HT1080 (cell line): ENCODE data around the gene OR56A5. TPM values are rescaled to one million over a fixed set of nuclear protein-coding genes. Genes with fewer than 3 reads are reported as not detected.

ENCODE experiments used
- DNase-seq: peaks from one replicate; pipeline ENCODE4 v3.0.0-alpha.2; 2015; ENCODE audit warnings: low read depth
- small RNA-seq: library from RNA; depleted of rRNA; stranded (forward); fragments of <200 nt; gene quantifications from one replicate; pipeline ENCODE3, GENCODE V24; 2014
- total RNA-seq: library from RNA; depleted of rRNA; stranded (reverse); fragments of >200 nt; shearing (Covaris generic); gene quantifications from 2 replicates; pipeline ENCODE4 v1.2.3, GENCODE V29; 2014; rRNA removed

The OR56A5 gene
- total RNA-seq, 1 experiment from 2014 or later = not detected

- no peak for DNase-seq
Measured at GRCh38 chr11:5933116-5933515, 35.2 kb downstream of the OR56A5 start.

DNA sequence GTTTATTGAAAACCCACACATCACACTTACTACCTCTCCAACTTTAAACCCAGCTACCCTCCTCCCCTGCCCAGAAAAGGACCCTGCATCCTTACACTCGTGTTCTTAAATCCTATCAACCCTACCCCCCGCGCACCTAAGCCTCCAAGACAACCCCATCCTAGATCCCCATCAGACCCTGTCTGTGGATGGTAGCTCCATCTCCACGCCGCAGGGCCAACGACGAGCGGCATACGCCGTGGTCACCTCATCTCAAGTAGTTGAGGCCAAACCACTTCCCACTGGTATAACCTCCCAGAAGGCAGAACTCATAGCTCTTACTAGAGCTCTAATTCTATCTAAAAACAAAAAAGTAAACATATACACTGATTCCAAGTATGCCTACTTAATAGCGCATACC, 35.6 kb downstream of the OR56A5 start:
- DNase-seq = no peak

GRCh38 chr11:5931061-5931460, 37.2 kb downstream of the OR56A5 start:
- DNase-seq = no peak

DNA sequence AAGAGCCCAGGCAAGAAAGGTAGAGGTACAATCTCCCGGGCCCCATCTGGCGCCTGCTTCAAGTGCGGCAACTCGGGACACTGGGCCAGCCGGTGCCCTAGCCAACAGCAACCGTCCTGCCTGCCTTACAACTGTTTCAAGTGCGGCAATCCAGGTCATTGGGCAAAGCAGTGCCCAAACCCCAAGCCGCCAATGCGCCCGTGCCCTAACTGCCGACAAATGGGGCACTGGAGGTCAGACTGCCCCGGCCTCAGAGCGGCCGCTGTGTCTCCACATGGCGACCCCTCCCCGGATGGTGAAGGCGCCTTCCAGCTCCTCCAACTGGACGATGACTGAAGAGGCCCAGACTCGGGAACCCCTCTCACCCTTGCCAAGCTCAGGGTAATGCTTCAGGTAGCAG, 37.7 kb downstream of the OR56A5 start:
- DNase-seq = no peak

GRCh38 chr11:5929571-5930368, 38.5 kb downstream of the OR56A5 start:
- no peak for DNase-seq

DNA sequence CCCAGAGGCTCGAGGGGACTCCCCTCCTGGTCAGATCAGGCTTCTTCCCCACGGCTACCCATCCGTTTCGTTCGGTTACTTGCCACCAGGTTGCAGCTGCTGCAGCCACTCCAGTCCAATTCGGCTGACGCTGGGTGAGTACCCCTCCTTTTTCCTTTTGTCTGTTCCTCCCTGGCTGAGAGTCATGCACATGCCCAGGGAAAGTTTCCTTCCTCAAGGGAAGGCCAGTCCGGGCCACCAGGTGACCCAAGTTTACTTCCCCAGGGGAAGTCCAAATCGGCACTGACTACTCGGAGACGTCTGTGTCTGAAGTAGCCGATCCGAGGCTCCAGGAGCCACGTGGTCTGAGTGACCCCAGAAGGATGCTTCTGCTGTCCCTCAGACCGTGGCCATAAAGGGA, 39.5 kb downstream of the OR56A5 start:
- DNase-seq = no peak

GRCh38 chr11:5928271-5928670, 40.0 kb downstream of the OR56A5 start:
- no peak for DNase-seq

GRCh38 chr11:5923794-5924193, 44.5 kb downstream of the OR56A5 start:
- peak; percentile 20 for DNase-seq

DNA sequence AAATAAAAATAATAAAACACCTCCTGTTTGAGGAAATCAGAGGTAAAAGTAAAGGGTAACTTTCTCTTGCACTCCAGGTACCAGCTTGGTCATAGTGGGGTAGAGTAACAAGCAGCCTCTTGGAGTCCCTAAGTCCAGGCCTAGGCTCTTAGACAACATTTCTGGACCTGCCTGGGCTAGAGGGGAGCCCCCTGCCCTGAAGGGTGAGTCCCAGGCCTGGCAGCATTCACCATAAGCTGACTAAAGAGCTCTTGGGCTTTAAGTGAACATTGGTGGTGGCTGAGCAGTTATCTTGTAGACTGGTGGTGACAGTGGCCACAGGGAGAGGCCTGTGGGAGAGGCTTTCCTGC, 44.9 kb downstream of the OR56A5 start:
- no peak for DNase-seq

GRCh38 chr11:5922749-5923426, 45.4 kb downstream of the OR56A5 start:
- DNase-seq = peak; percentile 86

Small RNA genes within 50 kb of the gene (small RNA-seq; reads per million reads assigned to genes)
- not detected for gene RNA5SP329

Other genes with a start within 250 kb of the OR56A5 start
- gene OR56B1, start 232.0 kb downstream of the OR56A5 start, total RNA-seq = not detected in 2 replicates
- gene OR52N4, start 214.3 kb downstream of the OR56A5 start, total RNA-seq = not detected in 2 replicates
- not detected in 2 replicates for gene OR52N5, start 185.1 kb downstream of the OR56A5 start, total RNA-seq
- not detected in 2 replicates for gene OR52N1, start 177.2 kb downstream of the OR56A5 start, total RNA-seq
- gene OR52N2, start 159.6 kb downstream of the OR56A5 start, total RNA-seq = not detected in 2 replicates
- gene OR52E6, start 126.6 kb downstream of the OR56A5 start, total RNA-seq = not detected in 2 replicates
- not detected in 2 replicates for gene OR52E8, start 110.8 kb downstream of the OR56A5 start, total RNA-seq
- gene OR52E4, start 87.9 kb downstream of the OR56A5 start, total RNA-seq = not detected in 2 replicates
- not detected in 2 replicates for gene OR52E5, start 75.3 kb downstream of the OR56A5 start, total RNA-seq
- not detected in 2 replicates for gene OR56A3, start 26.2 kb downstream of the OR56A5 start, total RNA-seq
- gene OR52L1, start 18.5 kb upstream of the OR56A5 start, total RNA-seq = not detected in 2 replicates
- gene OR56A4, start 38.5 kb upstream of the OR56A5 start, total RNA-seq = not detected in 2 replicates
- not detected in 2 replicates for gene OR56A1, start 62.3 kb upstream of the OR56A5 start, total RNA-seq
- gene OR56B4, start 139.2 kb upstream of the OR56A5 start, total RNA-seq = not detected in 2 replicates
- not detected in 2 replicates for gene OR52B2, start 201.8 kb upstream of the OR56A5 start, total RNA-seq
- not detected in 2 replicates for gene OR52W1, start 230.7 kb upstream of the OR56A5 start, total RNA-seq
- not detected in 2 replicates for gene C11orf42, start 237.1 kb upstream of the OR56A5 start, total RNA-seq